Lower leg skin (tissue), 4 donors: ENCODE measurements around the gene STARD10. TPM values are rescaled to one million over a fixed set of nuclear protein-coding genes. Genes with fewer than 3 reads are reported as not detected.

ENCODE experiments used
- DNase-seq, 2 donors: peaks; one replicate each; pipeline ENCODE4 v3.0.0-alpha.2; 2019; ENCODE audit warnings: low spot score in 2 of 2
- H3K4me3 ChIP-seq: fragments of 200-600 bp; sonication (generic); 2 replicates; pipeline ENCODE4 v1.5.1; 2017; ENCODE audit warnings: mild to moderate bottlenecking, low read depth; ENCODE audit not compliant: poor library complexity, severe bottlenecking
- CTCF ChIP-seq, 3 donors: fragments of 450-650 bp; IDR thresholded peaks; one replicate each; pipeline ENCODE4 v1.5.1; 2016; ENCODE audit warnings: antibody characterized with exemption in 3 of 3, mild to moderate bottlenecking in 3 of 3, moderate library complexity in 2 of 3
- POLR2A ChIP-seq, 2 donors: fragments of 450-650 bp; IDR thresholded peaks; one replicate each; pipeline ENCODE4 v1.6.1; 2016 to 2017; ENCODE audit warnings: antibody characterized with exemption in 2 of 2, mild to moderate bottlenecking in 1 of 2, moderate library complexity in 1 of 2
- WGBS, 2 donors: methylation state at CpG; one replicate each; pipeline ENCODE4 v1.1.5; 2018; 5-methylcytosine and 5-hydroxymethylcytosine counted together
- intact Hi-C: fragments of 100-400 bp; cut with DNase I; formaldehyde crosslinking; loops from one replicate; pipeline ENCODE4 v1.15.0; 2023; ENCODE audit warnings: low total_unique reads
- total RNA-seq, 4 donors: library from RNA; depleted of rRNA; stranded (reverse); fragments of >200 nt; gene quantifications; one replicate each; pipeline ENCODE4 v1.1.0, GENCODE V29; 2016

Gene STARD10
- total RNA-seq, 4 donors from 2014 or later, result 90.3 to 119 (median 110) TPM

- 65 to 71% methylated on average over 6 to 15 of the region's 16 CpGs for WGBS, 2 donors
- no peak for DNase-seq
- H3K4me3 ChIP-seq, result no peak overlapping the region
- intact Hi-C loops, result no loop called here
- TF ChIP-seq CTCF (IDR thresholded peaks at IDR 0.05) (no peak), POLR2A (IDR thresholded peaks at IDR 0.05) (no peak)
Measured at GRCh38 chr11:72787216-72788104, 6.4 kb downstream of the STARD10 start.

GRCh38 chr11:72786305-72787215, 7.3 kb downstream of the STARD10 start:
- 76 to 86% methylated on average over 8 of the region's 8 CpGs for WGBS, 2 donors
- intact Hi-C loops, result no loop called here
- H3K4me3 ChIP-seq, result no peak overlapping the region
- TF ChIP-seq CTCF (IDR thresholded peaks at IDR 0.05) (no peak), POLR2A (IDR thresholded peaks at IDR 0.05) (no peak)
- DNase-seq, result no peak

- intact Hi-C loops, result no loop called here
- TF ChIP-seq POLR2A (IDR thresholded peaks at IDR 0.05), result no peak
- no peak for TF ChIP-seq CTCF (IDR thresholded peaks at IDR 0.05)
- WGBS, 2 donors, result 84% methylated on average over 10 of the region's 10 CpGs
- no peak overlapping the region for H3K4me3 ChIP-seq
- no peak for DNase-seq
Measured at GRCh38 chr11:72784662-72785061, 9.2 kb downstream of the STARD10 start.

GRCh38 chr11:72783144-72783905, 10.5 kb downstream of the STARD10 start:
- WGBS, 2 donors, result 94 to 97% methylated on average over 2 of the region's 2 CpGs
- intact Hi-C loops, result no loop called here

More at GRCh38 chr11:72783144-72783905, 10.5 kb downstream of the STARD10 start:
- TF ChIP-seq POLR2A (IDR thresholded peaks at IDR 0.05) (no peak), CTCF (IDR thresholded peaks at IDR 0.05) (no peak)
- H3K4me3 ChIP-seq, result no peak overlapping the region
- no peak for DNase-seq
